OCI-LY1 (cell line): ENCODE data around the gene MYOZ3.

Experiments
- EZH2 ChIP-seq: fragments of 200-600 bp; sonication (generic), shearing (Covaris generic); IDR thresholded peaks from 2 replicates; pipeline ENCODE4 v1.8.0; 2017; ENCODE audit warnings: borderline replicate concordance, mixed run types, mild to moderate bottlenecking, antibody characterized with exemption, low read length, moderate library complexity, mixed read lengths
- TF ChIP-seq, protein P1 (sequence below): fragments of 200-600 bp; sonication (generic), shearing (Covaris generic); IDR thresholded peaks from 2 replicates; pipeline ENCODE4 v1.5.1; 2017; ENCODE audit warnings: mild to moderate bottlenecking, antibody characterized with exemption, low read length, moderate library complexity, mixed read lengths

DNA sequence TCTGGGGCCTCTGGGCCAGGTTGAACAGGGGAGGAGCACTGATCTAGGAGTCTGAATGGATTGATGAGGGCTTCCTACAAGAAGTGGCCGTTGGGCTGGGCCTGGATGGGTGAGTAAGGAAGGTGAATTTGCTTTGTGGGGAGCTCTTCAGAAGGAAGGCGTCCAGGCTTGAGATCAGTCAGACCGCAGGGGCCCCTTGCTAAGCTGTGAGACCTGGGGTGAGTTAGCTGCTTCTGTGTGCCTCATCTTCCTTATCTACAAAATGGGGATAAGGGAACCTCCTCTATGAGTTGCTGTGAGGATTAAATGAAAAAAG lies 21.7 kb upstream of the MYOZ3 start:
- TF ChIP-seq, protein P1, sequence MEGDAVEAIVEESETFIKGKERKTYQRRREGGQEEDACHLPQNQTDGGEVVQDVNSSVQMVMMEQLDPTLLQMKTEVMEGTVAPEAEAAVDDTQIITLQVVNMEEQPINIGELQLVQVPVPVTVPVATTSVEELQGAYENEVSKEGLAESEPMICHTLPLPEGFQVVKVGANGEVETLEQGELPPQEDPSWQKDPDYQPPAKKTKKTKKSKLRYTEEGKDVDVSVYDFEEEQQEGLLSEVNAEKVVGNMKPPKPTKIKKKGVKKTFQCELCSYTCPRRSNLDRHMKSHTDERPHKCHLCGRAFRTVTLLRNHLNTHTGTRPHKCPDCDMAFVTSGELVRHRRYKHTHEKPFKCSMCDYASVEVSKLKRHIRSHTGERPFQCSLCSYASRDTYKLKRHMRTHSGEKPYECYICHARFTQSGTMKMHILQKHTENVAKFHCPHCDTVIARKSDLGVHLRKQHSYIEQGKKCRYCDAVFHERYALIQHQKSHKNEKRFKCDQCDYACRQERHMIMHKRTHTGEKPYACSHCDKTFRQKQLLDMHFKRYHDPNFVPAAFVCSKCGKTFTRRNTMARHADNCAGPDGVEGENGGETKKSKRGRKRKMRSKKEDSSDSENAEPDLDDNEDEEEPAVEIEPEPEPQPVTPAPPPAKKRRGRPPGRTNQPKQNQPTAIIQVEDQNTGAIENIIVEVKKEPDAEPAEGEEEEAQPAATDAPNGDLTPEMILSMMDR = no peak
- TF ChIP-seq EZH2 = no peak
